HG03095 (cell line): ENCODE data around the gene CUX1.
"Not testable (repeated sequence)": the region's sequence is repeated elsewhere in the genome, so short reads cannot be mapped to it uniquely, and the experiment has no call there.

Source experiments
- ATAC-seq: cut with Tn5 transposase; IDR thresholded peaks from one replicate; pipeline ENCODE4 v1.9.1; 2021; ENCODE audit warnings: moderate library complexity; ENCODE audit not compliant: unreplicated experiment

The CUX1 gene

DNA sequence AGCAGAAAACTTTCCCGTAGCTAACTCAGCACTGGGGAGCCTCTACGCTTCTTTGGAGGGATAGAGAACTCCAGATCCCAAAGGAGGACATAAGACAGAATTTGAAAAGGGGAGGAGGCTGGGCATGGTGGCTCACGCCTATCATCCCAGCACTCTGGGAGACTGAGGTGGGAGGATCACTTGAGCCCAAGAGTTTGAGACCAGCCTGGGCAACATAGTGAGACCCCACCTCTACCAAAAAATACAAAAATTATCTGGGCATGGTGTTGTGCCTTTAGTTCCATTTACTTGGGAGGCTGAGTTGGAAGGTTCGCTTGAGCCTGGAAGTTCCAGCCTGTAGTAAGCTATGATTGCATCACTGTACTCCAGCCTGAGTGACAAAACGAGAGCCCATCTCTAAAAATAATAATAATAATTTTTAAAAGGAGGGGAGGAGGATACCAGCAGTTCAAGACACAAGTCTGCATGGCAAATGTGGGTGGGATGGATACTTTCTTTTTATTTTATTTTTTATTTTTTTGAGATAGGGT lies 303.3 kb downstream of the CUX1 start:
- ATAC-seq, result no peak

DNA sequence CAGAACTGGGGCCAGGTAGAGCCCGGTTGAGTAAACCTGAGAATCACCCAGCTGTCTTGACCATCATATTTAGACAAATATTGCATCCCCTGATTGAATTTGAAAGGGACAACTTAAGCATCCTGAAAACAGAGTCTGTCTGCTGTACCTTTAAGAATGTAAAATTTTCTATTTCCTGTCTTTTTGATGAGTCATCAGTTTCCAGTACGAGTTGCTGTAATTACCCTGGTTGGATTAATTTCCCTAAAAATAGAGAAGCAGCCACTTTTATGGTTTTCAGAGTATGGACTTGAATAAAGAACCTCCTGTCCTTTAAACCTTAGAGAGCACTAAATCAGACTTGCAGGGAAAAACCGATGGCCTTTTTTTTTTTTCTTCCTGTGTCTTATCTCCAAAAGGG lies 304.6 kb downstream of the CUX1 start:
- ATAC-seq, result no peak

DNA sequence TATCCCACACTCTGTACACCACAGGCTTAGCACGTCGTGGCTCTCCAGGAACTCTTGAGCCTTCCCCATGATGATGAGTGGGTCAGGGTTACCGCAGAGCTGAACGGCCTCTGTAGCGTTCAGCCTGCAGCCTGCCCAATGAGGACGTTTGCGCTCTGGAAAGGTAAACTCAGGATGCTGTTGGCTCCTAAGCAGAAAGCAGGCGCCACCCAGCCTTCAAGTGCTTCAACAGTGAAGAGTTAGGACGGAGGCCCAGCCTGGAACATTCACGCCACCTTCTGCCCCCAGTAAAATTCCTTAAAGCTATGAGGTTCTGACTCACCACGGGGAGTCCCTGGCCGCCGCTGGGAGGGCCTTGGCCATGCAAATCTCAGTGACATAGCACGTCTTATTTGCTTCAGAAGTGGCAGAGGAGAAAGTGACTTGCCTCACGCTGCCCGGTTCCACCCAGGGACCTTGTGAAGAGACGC lies 307.7 kb downstream of the CUX1 start:
- no peak for ATAC-seq

DNA sequence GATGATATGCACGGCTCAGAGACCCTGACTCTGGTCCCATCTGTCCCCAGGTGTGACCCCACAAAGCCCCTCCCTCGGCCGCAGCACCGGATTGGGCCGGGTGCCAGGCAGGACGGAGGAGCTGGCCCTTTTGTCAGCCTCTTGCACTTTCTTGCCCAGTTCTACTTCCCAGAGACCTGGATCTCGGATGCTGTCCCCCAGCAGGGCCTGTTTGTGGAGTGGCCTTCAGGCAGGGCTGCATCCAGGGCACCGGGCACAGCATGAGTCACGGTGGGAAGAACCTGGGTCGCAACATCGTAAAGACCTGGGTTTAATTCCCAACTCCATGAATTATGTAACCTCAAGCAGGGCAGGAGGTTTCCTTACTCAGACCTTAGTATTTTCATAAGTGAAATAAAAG lies 310.9 kb downstream of the CUX1 start:
- no peak for ATAC-seq

DNA sequence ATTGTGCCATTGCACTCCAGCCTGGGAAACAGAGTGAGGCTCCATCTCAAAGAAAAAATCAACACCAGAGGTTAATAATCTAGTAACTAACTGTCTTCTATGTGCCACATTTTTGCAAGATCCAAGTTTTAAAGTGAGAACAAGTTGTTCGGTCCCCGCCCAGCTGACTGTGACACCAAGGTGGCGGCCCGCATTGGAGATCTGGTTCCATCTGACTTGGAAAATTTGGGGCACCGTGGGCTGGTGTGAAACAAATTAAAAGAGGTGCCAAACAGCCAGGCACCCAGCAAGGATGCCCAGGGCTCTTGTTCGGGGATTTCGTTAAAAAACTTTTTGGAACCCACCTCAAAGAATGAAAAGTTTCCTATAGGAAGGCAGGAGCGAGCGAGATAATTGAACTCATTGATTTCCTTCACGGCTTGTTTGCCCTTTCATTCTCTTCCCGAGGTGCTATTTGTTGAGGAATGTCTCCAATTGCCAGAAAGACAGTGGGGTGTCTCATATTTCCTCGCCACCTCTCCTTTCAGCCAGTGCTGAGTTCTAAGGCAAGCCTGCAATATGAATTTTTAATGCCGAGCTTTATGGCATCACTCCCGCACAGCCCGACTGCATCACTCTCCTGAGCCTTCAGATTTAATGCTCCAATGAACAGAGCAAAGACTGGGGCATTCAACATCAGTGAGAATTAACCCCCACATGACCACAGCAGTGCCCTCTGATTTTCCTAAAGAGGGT lies 312.4 kb downstream of the CUX1 start:
- ATAC-seq, result no peak

DNA sequence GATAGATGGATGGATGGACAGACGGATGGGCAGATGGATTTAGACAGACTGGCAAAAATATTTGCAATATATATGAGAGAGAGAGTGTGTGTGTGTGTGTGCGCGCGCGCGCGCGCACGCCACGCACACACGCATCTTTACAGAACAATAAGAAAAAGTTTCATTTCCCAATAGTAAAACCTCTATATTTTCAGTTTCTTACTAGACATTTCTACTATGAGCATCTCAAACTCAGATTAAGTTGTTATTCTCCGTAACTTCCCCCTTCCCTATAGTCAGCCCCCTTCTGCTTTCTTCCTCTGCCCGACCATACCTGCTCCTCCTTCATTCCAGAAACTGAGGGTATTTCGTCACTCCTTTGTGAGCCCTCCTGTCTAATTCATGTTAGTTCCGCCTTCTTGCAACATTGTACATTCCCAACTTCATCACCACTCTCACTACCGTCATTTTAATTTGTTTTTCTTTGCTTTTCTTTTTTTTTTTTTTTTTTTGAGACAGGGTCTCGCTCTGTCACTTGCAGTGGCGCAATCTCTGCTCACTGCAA lies 314.9 kb downstream of the CUX1 start:
- no peak for ATAC-seq

DNA sequence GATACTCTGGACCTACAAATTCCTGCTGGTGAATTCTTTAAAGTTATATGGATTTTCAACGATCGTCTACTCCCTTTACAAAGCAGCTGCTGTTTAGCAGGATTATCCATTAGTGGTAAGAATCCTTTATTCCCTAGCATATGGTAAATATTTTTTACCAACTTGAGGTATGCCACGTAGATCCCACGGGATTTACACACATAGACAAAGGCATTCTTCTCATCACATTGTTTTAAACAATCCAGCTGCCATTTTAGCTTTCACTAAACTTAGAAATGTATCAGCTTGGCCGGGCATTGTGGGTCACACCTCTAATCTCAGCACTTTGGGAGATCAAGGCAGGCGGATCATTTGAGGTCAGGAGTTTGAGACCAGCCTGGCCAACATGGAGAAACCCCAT lies 321.2 kb downstream of the CUX1 start:
- no peak for ATAC-seq

DNA sequence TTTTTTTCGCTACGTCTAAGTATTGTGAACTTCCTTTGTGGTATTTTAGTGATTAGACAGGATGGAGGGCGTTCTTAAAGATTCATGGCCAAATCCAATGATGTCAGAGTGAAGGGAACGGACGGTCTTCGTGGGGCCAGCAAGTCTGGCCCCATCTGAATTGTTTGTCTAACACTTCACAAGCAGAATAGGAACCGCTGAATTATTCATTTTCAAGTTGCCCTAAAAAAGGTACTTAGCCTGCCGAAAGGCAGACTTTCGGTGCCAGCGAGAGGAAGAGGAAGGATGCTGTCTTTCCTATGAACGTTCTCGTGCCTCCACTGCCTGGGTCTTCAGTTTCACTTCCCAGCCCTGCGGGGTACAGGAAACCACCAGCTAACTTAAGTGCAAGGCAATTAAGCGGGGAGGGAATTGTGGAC lies 323.5 kb downstream of the CUX1 start:
- ATAC-seq, result no peak

DNA sequence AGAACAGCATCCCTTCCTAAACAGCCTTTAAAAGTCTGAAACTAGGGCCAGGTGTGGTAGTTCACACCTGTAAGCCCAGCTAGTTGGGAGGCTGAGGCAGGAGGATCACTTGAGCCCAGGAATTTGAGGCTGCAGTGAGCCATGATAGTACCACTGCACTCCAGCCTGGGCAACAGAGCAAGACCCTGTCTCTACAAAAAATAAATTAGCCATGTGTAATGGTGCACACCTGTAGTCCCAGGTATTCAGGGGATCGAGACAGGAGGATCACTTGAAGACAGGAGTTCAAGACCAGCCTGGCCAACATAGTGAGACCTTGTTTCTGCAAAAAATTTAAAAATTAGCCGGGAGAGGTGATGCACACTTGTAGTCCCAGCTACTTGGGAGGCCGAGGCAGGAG lies 325.0 kb downstream of the CUX1 start:
- ATAC-seq, result not testable (repeated sequence)

DNA sequence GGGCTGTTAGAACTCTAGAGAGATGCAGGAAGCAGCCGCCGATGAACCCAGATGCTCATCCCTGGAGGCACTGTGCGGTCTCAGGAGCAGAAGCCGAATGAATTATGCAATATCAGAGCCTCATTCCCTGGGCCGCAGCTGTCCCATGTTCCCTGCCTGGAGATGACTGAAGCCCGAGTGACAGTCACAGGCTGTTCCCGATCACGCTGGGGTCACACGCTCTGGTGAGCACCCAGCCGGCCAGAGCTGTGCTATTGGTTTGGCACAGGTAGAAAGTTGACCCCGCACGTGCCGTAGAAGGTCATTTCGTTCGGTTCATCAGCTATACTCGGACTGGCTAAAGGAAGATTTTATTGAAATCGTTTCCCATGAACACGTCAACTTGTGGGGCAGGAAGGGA lies 328.7 kb downstream of the CUX1 start:
- no peak for ATAC-seq

DNA sequence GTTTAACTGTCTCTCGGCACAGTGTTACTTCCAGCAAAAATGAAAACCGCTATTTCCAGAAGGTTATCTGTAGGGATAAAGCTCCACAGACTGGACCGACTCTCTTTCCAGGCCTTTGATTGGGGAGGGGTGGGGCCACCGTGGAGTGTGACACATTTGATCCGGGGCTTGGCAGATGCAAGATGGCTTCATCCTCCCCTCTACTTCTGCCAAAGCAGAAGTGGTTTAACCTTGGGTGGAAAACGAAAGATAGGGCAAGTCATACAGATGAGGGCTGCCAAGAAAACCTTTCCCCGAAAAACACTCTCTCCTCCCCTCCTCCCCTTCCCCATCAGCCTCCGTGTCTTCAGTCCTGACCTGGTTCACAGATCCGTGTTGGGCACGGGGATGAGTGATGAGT lies 329.6 kb downstream of the CUX1 start:
- ATAC-seq, result no peak

DNA sequence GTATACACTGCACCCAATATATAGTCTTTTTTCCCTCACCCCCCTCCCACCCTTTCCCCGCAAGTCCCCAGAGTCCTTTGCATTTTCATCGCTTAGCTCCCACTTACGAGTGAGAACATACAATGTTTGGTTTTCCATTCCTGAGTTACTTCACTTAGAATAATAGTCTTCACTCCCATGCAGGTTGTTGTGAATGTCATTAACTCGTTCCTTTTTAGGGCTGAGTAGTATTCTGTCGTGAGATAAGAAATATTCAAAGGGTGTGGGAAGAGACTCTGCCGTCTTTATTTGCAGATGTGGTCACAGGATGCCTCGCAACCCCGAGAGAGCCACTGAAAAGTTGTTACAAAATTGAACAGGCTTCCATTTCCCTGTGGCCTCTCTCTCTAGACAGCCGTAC lies 331.4 kb downstream of the CUX1 start:
- ATAC-seq, result no peak

DNA sequence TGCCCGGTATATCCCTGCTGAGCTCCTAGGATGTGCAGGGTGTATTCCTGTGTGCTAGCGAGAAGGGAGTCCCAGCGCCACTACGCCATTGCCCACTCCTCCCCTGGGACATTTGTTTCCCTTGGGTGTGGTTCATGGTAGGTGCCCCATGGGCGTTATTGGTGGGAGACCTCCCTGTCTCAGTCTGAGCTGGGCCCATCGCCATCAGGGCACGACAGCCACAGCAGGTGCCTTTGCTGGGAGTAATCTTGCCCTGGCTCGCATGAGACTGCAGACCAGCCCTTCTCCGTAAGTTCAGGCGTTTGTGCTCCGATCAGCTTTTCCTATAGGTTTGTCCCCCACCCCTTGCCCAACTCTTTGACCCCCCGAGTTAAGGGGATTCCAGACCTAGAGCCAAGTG lies 332.0 kb downstream of the CUX1 start:
- no peak for ATAC-seq

DNA sequence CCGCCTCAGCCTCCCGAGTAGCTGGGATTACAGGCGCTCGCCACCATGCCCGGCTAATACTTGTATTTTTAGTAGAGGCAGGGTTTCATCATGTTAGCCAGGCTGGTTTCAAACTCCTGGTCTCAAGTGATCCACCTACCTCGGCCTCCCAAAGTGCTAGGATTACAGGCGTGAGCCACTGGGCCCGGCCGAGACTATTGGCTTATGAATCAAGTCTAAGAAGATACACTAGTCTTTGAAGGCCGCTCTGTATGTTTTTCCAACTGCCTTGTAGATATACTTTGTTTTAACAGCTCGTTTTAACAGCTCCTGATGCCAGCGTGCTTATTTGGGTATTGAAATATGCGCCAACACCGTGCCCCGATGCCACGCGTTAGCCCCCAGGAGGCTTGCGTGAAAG lies 332.8 kb downstream of the CUX1 start:
- ATAC-seq, result no peak

DNA sequence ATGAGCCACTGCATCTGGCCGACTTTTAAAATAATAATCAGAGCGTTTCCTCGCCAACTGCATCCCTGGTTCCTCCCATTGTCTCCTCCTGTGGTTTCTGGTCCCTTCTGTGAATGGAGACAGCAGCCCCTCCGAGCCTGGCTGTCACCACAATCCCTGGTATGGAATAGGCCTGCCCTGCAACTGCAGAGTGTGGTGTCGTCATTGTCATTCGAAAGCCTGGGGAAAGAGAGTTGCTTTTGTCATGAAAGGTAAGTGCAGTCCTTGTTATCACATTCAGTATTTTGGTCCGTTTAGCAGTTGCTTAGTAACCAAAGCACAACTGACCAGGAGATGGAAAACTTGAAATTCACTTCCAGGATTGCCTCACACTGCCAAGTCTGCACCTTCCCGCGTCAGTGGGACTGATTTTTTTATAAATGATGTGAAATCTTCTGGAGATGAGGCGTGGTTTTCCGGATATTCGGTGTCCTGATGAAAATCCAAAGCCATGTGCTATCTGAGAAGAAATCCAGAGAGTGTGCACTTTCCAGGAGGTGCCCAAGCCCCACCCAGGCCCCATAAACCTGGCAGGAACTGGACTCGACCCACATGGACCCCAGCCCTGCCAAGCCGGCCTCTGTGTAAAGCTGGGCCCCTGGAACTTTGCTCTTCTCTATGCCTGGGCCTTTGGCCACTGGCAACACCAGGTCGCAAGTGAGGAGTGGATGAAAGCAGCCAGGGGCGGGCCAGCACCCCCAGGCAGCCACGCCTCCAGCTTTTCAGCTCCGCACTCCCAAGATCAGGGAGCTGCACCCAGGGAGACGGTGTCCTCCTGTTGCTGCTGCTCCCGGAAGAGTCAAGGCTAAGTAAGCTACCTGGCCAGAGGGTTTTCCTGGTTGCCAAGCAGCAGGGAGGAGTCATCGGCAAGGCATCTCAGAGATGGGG lies 335.5 kb downstream of the CUX1 start:
- no peak for ATAC-seq

DNA sequence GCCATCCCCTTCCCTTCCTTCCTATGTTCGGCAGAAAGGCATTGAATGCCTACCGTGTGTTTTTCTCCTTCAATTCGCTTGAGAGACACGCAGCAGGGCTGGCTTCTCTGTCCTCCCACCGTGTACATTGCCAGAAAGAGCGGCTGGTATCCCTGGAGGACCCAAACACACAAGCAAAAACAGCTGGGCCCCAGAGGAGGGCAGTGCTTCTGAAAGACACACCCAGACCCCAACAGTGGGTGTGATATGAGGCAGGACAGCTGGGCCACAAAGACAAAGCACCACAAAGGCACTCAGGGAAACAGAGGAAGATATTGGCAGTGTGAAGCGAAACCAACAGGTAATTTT lies 336.1 kb downstream of the CUX1 start:
- ATAC-seq, result no peak

DNA sequence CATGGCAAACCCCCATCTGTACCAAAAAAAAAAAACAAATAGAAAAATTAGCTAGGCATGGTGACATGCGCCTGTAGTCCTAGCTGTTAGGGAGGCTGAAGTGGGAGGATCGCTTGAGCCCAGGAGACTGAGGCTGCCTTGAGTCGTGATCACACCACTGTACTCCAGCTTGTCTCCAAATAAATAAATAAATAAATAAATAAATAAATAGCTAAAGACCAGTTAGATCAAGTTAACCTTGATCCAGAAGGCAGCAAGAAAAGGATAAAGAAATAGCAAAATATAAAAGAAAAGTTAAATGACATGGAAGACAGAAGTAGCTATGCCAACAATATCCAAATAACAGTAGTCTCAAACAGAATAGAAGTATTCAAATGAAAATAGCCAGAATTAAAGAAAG lies 337.0 kb downstream of the CUX1 start:
- no peak for ATAC-seq

DNA sequence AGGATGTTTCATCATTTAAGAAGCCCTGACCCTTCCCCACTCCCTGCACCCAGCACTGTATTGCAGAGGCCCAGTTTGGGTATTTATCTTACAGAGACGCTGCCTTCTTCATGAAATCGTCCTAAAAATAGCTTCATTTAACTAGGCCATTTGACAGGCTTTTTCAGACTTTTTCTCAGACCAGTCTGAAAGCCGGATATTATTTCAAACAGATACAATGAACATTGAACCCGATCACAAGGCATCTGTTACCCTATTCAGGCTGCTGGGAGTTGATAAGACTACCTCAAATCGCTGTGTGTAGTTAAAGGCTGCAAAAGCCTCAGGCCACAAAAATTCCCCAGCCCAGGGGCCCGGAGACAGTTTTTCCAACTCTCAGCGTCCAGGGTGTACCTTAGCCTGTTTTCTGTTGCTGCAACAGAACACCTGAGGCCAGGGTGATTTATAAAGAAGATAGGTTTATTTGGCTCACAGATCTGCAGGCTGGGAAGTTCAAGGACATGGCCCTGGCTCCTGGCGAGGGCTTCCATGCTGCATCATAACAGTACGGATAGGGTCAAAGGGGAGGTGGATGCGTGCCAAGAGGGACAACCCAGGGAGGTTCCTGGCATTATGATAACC lies 338.5 kb downstream of the CUX1 start:
- no peak for ATAC-seq

DNA sequence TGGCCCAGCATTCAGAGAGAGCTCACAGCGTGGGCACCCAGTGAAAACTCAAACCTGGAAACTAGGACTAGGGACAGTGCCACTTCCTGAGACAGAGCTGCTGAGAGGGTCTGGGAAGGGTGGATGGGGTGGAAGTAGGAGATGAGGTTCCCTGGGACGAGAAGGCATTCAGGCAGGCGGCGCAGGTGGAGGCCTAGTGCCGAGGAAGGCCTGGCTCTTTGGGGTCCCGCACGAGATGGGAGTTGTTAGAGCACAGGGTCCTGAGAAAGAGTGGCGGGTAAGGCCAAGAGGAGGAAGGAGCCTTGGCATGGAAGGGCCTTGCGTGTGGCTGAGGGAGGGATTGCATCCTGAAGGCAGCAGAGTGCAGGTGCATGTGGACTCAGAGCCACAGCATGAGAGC lies 339.4 kb downstream of the CUX1 start:
- ATAC-seq, result no peak

DNA sequence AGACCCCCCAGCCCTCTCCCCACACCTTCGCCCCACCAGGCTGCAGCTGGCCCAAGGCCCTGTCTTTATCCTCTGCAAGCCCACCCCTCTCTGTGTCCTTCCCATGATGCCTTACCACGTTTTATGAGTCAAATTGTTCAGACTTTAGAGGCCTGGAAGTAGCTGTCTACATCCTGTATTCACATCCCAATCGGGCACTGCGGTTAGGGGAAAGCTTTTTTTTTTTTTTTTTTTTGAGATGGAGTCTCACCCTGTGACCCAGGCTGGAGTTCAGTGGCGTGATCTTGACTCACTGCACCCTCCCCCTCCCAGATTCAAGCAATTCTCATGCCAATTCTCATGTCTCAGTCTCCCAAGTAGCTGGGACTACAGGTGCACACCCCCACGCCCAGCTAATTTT lies 347.7 kb downstream of the CUX1 start:
- ATAC-seq, result no peak

DNA sequence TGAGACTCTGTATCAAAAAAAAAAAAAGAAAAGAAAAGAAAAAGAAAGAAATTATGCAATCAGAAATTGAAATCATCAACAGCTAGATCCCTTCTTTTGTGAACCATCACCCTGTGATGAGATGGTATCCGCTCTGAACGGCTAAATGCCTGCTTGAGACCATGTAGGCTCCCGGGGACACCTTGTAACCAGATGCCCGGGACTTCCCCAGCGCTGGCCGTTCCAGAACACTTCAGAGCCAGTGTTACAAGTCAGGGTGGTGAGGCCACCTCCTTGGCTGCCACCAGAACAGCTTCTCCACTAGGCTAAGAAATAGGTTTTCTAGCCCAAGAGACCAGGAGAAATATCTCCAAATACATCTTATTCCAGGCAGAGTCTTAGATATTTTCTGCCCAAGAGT lies 349.8 kb downstream of the CUX1 start:
- ATAC-seq, result no peak
